SK-N-SH treated with all-trans-retinoic acid at 6 μM for 48 hours (cell line): Measurements from ENCODE around the gene ALKBH1.

Experiments used
- ARNTL ChIP-seq: fragments of 450-650 bp; formaldehyde crosslinking; IDR thresholded peaks from 2 replicates; pipeline ENCODE4 v1.5.0; 2020; ENCODE audit warnings: low read depth, mild to moderate bottlenecking, moderate library complexity, borderline replicate concordance
- CREB5 ChIP-seq: fragments of 250-450 bp; sonication (Bioruptor Pico); IDR thresholded peaks from 2 replicates; pipeline ENCODE4 v1.5.1; 2020; ENCODE audit warnings: low read depth, mild to moderate bottlenecking, moderate library complexity
- CSDC2 ChIP-seq: fragments of 250-450 bp; sonication (Bioruptor Pico); IDR thresholded peaks from 2 replicates; pipeline ENCODE4 v1.5.0; 2020; ENCODE audit warnings: mild to moderate bottlenecking, moderate library complexity
- ESRRG ChIP-seq: fragments of 250-450 bp; sonication (Bioruptor Pico); IDR thresholded peaks from 2 replicates; pipeline ENCODE4 v1.6.1; 2021; ENCODE audit warnings: mild to moderate bottlenecking
- GLIS3 ChIP-seq: fragments of 250-450 bp; sonication (Bioruptor Pico); IDR thresholded peaks from 2 replicates; pipeline ENCODE4 v1.5.0; 2020; ENCODE audit warnings: mild to moderate bottlenecking, moderate library complexity
- PATZ1 ChIP-seq: fragments of 250-450 bp; sonication (Bioruptor Pico); IDR thresholded peaks from 2 replicates; pipeline ENCODE4 v1.8.0; 2020; ENCODE audit warnings: mild to moderate bottlenecking, moderate library complexity, borderline replicate concordance
- POU6F1 ChIP-seq: fragments of 250-450 bp; sonication (Bioruptor Pico); IDR thresholded peaks from 2 replicates; pipeline ENCODE4 v1.8.0; 2021; ENCODE audit warnings: low read depth, mild to moderate bottlenecking, moderate library complexity, borderline replicate concordance
- PPARA ChIP-seq: fragments of 250-450 bp; sonication (Bioruptor Pico); IDR thresholded peaks from 2 replicates; pipeline ENCODE4 v1.5.0; 2020; ENCODE audit warnings: mild to moderate bottlenecking, borderline replicate concordance
- SNAI2 ChIP-seq: fragments of 250-450 bp; sonication (Bioruptor Pico); IDR thresholded peaks from 2 replicates; pipeline ENCODE4 v1.5.0; 2020; ENCODE audit warnings: mild to moderate bottlenecking, moderate library complexity
- TCF4 ChIP-seq: fragments of 250-450 bp; sonication (Bioruptor Pico); IDR thresholded peaks from 2 replicates; pipeline ENCODE4 v1.8.0; 2021; ENCODE audit warnings: mild to moderate bottlenecking, moderate library complexity, borderline replicate concordance
- TOX ChIP-seq: fragments of 250-450 bp; sonication (Bioruptor Pico); IDR thresholded peaks from 2 replicates; pipeline ENCODE4 v1.8.0; 2021; ENCODE audit warnings: mild to moderate bottlenecking, moderate library complexity, borderline replicate concordance
- ZFP3 ChIP-seq: fragments of 250-450 bp; sonication (Bioruptor Pico); IDR thresholded peaks from 2 replicates; pipeline ENCODE4 v1.5.0; 2020; ENCODE audit warnings: mild to moderate bottlenecking, moderate library complexity
- ZFP30 ChIP-seq: fragments of 450-650 bp; formaldehyde crosslinking; IDR thresholded peaks from 2 replicates; pipeline ENCODE4 v1.5.0; 2022; ENCODE audit warnings: mild to moderate bottlenecking, moderate library complexity

- no peak for TF ChIP-seq ZFP3 (CRISPR knock-in tag)
- no peak for TF ChIP-seq ZFP30 (CRISPR knock-in tag)
- TF ChIP-seq PATZ1: no peak
- TF ChIP-seq POU6F1: no peak
- no peak for TF ChIP-seq GLIS3 (CRISPR knock-in tag)
- no peak for TF ChIP-seq ARNTL (CRISPR knock-in tag)
- no peak for TF ChIP-seq CREB5
- TF ChIP-seq ESRRG (CRISPR knock-in tag): no peak
- no peak for TF ChIP-seq TOX (CRISPR knock-in tag)
- no peak for TF ChIP-seq SNAI2 (CRISPR knock-in tag)
- no peak for TF ChIP-seq CSDC2 (CRISPR knock-in tag)
- TF ChIP-seq PPARA: no peak
- TF ChIP-seq TCF4 (CRISPR knock-in tag): no peak
Observed at GRCh38 chr14:77638771-77639171, 69.1 kb downstream of the ALKBH1 start.
